HEK293 (cell line): ENCODE measurements around the gene ADAMTS9.

ENCODE experiments used
- KLF16 ChIP-seq: fragments of 450-650 bp; formaldehyde crosslinking; IDR thresholded peaks from 2 replicates; pipeline ENCODE4 v1.5.1; 2017; ENCODE audit warnings: missing biosample characterization, missing genetic modification characterization
- ZNF24 ChIP-seq: fragments of 450-650 bp; formaldehyde crosslinking; IDR thresholded peaks from 2 replicates; pipeline ENCODE4 v1.5.1; 2016; ENCODE audit warnings: missing biosample characterization, missing genetic modification characterization
- ZNF660 ChIP-seq: fragments of 450-650 bp; IDR thresholded peaks from 2 replicates; pipeline ENCODE4 v1.5.1; 2018; ENCODE audit warnings: missing biosample characterization, mild to moderate bottlenecking, missing genetic modification characterization
- ZNF777 ChIP-seq: fragments of 450-650 bp; formaldehyde crosslinking; IDR thresholded peaks from 2 replicates; pipeline ENCODE4 v1.5.1; 2017; ENCODE audit warnings: missing biosample characterization, missing genetic modification characterization, borderline replicate concordance
- TF ChIP-seq, protein P1 (sequence below): fragments of 450-650 bp; formaldehyde crosslinking; IDR thresholded peaks from 2 replicates; pipeline ENCODE4 v1.5.1; 2016; ENCODE audit warnings: missing biosample characterization, missing genetic modification characterization
- TF ChIP-seq, protein P2 (sequence below): fragments of 450-650 bp; formaldehyde crosslinking; IDR thresholded peaks from 2 replicates; pipeline ENCODE4 v1.5.1; 2017; ENCODE audit warnings: missing biosample characterization, mild to moderate bottlenecking, missing genetic modification characterization, moderate library complexity

DNA sequence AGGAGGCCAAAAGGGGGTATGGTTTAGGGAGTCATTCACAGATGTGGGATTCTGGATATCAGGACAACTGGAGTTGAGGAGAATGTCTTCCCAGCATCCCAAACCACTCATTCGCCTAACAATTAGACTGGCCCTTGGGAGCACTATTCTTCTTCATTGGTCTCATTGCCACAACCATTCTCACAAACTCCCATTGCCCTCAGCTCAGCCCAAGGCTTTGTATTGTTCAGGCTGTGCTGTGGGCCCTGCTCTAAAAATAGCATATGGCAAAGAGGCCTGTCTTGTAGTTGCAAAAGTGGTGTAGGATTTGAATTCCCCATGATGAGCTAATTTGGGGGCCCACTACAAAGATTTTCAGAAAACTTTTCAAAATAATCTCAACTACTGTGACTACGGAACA lies 6.3 kb upstream of the ADAMTS9 start:
- TF ChIP-seq KLF16 (no peak), ZNF24 (no peak), ZNF660 (no peak), ZNF777 (no peak)
- TF ChIP-seq, protein P1, sequence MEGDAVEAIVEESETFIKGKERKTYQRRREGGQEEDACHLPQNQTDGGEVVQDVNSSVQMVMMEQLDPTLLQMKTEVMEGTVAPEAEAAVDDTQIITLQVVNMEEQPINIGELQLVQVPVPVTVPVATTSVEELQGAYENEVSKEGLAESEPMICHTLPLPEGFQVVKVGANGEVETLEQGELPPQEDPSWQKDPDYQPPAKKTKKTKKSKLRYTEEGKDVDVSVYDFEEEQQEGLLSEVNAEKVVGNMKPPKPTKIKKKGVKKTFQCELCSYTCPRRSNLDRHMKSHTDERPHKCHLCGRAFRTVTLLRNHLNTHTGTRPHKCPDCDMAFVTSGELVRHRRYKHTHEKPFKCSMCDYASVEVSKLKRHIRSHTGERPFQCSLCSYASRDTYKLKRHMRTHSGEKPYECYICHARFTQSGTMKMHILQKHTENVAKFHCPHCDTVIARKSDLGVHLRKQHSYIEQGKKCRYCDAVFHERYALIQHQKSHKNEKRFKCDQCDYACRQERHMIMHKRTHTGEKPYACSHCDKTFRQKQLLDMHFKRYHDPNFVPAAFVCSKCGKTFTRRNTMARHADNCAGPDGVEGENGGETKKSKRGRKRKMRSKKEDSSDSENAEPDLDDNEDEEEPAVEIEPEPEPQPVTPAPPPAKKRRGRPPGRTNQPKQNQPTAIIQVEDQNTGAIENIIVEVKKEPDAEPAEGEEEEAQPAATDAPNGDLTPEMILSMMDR (tag by site-specific recombination), result no peak
- TF ChIP-seq, protein P2, sequence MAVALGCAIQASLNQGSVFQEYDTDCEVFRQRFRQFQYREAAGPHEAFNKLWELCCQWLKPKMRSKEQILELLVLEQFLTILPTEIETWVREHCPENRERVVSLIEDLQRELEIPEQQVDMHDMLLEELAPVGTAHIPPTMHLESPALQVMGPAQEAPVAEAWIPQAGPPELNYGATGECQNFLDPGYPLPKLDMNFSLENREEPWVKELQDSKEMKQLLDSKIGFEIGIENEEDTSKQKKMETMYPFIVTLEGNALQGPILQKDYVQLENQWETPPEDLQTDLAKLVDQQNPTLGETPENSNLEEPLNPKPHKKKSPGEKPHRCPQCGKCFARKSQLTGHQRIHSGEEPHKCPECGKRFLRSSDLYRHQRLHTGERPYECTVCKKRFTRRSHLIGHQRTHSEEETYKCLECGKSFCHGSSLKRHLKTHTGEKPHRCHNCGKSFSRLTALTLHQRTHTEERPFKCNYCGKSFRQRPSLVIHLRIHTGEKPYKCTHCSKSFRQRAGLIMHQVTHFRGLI (tag by site-specific recombination), result no peak
